Subcutaneous adipose tissue (tissue), 4 donors: ENCODE data around the gene TOMM34. TPM values are rescaled to one million over a fixed set of nuclear protein-coding genes. Genes with fewer than 3 reads are reported as not detected.

ENCODE experiments used
- total RNA-seq, 4 donors: library from RNA; depleted of rRNA; stranded (reverse); fragments of >200 nt; gene quantifications; one replicate each; pipeline ENCODE4 v1.1.0, GENCODE V29; 2016
- TF ChIP-seq, protein P1 (sequence below): fragments of 450-650 bp; IDR thresholded peaks from one replicate; pipeline ENCODE4 v1.5.1; 2016; ENCODE audit warnings: low read depth, mild to moderate bottlenecking, control low read depth, antibody characterized with exemption, moderate library complexity

Gene TOMM34
- total RNA-seq, 4 donors from 2014 or later: 7.1 to 10.6 (median 8.3) TPM

- TF ChIP-seq, protein P1, sequence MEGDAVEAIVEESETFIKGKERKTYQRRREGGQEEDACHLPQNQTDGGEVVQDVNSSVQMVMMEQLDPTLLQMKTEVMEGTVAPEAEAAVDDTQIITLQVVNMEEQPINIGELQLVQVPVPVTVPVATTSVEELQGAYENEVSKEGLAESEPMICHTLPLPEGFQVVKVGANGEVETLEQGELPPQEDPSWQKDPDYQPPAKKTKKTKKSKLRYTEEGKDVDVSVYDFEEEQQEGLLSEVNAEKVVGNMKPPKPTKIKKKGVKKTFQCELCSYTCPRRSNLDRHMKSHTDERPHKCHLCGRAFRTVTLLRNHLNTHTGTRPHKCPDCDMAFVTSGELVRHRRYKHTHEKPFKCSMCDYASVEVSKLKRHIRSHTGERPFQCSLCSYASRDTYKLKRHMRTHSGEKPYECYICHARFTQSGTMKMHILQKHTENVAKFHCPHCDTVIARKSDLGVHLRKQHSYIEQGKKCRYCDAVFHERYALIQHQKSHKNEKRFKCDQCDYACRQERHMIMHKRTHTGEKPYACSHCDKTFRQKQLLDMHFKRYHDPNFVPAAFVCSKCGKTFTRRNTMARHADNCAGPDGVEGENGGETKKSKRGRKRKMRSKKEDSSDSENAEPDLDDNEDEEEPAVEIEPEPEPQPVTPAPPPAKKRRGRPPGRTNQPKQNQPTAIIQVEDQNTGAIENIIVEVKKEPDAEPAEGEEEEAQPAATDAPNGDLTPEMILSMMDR: no peak
Observed at GRCh38 chr20:44988631-44989171, 28.5 kb upstream of the TOMM34 start.

DNA sequence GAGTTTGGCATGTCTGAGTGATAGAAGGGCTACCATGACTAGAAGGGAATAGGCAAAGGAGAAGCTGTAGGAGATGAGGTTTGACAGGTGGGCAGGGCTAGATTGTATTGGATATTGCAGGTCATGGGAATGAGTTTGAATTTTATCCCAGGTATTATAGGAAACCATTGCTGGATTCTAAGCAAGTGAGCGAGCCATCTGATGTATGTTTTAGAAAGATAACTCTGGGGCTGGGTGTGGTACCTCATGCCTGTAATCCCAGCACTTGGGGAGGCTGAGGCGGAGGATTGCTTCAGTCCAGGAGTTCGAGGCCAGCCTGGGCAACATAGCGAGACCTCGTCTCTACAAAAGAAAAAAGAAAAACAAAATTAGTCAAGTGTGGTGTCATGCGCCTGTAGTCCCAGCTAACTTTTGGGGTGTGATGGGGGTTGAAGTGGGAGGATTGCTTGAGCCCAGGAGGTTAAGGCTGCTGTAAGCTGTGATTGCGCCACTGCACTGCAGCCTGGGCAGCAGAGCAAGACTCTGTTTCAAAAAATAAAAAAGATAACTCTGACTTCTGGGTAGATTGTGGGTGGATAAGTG lies 23.0 kb upstream of the TOMM34 start:
- TF ChIP-seq, protein P1: no peak

GRCh38 chr20:44981736-44982406 lies 21.7 kb upstream of the TOMM34 start:
- TF ChIP-seq, protein P1: no peak

GRCh38 chr20:44979090-44979621 lies 19.0 kb upstream of the TOMM34 start:
- TF ChIP-seq, protein P1: no peak

DNA sequence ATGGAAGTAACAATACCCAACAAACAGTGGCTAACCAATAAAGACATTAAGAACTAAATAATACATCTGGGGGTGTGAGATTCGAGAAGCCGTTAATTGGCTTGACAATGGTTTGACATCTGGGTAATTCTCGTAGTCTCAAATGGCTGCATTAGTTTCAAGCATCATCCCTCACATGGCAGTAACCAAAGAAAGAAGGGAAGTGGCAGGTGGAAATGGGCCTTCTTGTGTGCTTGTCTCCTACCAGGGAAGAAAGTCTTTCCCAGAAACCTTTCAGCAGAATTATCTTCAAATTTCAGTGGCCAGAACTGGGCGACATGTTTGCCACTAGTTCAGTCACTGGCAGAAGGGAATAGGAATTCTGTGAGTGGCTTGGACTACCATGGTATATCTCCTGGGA lies 16.5 kb upstream of the TOMM34 start:
- TF ChIP-seq, protein P1: no peak

DNA sequence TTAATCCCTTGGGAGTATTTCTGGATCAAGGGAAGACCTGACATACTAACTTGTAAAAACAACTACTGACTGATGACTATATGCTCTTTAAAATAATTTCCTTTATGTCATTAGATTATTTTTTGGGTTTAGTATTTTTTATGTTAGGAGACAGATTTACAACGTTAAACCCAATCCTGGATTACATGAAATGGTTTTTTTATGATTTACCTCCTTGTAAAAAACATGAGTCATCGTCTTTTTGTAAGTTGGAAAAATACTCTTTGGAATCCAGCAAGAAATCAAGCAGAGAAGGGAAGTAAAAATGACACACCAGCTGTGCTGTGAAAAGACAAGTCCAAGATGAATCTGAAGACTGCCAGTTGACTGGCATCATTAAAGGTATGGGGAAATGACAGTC lies 12.9 kb upstream of the TOMM34 start:
- TF ChIP-seq, protein P1: no peak

GRCh38 chr20:44970243-44970757 lies 10.1 kb upstream of the TOMM34 start:
- TF ChIP-seq, protein P1: no peak
